Transverse colon (tissue), 4 donors: Measurements from ENCODE around the gene TNRC6A. TPM values are rescaled to one million over a fixed set of nuclear protein-coding genes. Genes with fewer than 3 reads are reported as not detected.

Experiments used
- DNase-seq: peaks from one replicate; pipeline ENCODE4 v3.0.0-alpha.2; 2019
- H3K27ac ChIP-seq, 4 donors: fragments of 200-600 bp; sonication (generic); 2 replicates each; pipeline ENCODE4 v1.5.1; 2016 to 2018; ENCODE audit warnings: inconsistent platforms in 4 of 4
- H3K27me3 ChIP-seq: fragments of 200-600 bp; sonication (generic); 2 replicates; pipeline ENCODE4 v1.5.1; 2017; ENCODE audit warnings: inconsistent platforms
- H3K36me3 ChIP-seq, 4 donors: fragments of 200-600 bp; sonication (generic); 2 replicates each; pipeline ENCODE4 v1.5.1; 2017 to 2019; ENCODE audit warnings: inconsistent platforms in 4 of 4
- H3K4me1 ChIP-seq, 4 donors: fragments of 200-600 bp; sonication (generic); 2 replicates each; pipeline ENCODE4 v1.5.1; 2017 to 2020; ENCODE audit warnings: inconsistent platforms in 4 of 4
- H3K4me3 ChIP-seq, 4 donors: fragments of 200-600 bp; sonication (generic); 1 replicate in 1 of 4; 2 replicates in 3 of 4; pipeline versions ENCODE4 v1.5.1 to v1.6.1; 2017 to 2019; ENCODE audit warnings: inconsistent platforms in 4 of 4
- H3K9me3 ChIP-seq, 2 donors: fragments of 200-600 bp; sonication (generic); 2 replicates each; pipeline ENCODE4 v1.5.1; 2017 to 2019; ENCODE audit warnings: inconsistent platforms in 2 of 2
- EP300 ChIP-seq: sonication (generic); formaldehyde crosslinking; IDR thresholded peaks from one replicate; pipeline ENCODE4 v1.6.1; 2017; ENCODE audit warnings: antibody characterized with exemption, low read depth
- POLR2A ChIP-seq: fragments of 450-650 bp; IDR thresholded peaks from one replicate; pipeline ENCODE4 v1.6.1; 2016; ENCODE audit warnings: antibody characterized with exemption, mild to moderate bottlenecking, moderate library complexity
- POLR2AphosphoS5 ChIP-seq, 3 donors: sonication (generic); formaldehyde crosslinking; IDR thresholded peaks; one replicate each; pipeline ENCODE4 v1.6.1; 2016; ENCODE audit warnings: antibody characterized with exemption in 3 of 3
- WGBS, 2 donors: methylation state at CpG; one replicate each; pipeline ENCODE4 v1.1.5; 2018; ENCODE audit warnings: low coverage in 1 of 2; 5-methylcytosine and 5-hydroxymethylcytosine counted together
- in situ Hi-C, 4 donors: fragments of 200-750 bp; cut with MboI; loops; one replicate each; pipeline versions ENCODE4 v1.15.0 to v1.15.1; 2017; ENCODE audit warnings: low sequenced_read_pairs in 3 of 4, low pct_ligation_motif_present in 1 of 4, low pct_unique_long_range_greater_than_20kb in 1 of 4
- intact Hi-C: fragments of 100-400 bp; cut with DNase I; formaldehyde crosslinking; loops from one replicate; pipeline ENCODE4 v1.15.1; 2023; ENCODE audit warnings: low total_unique reads
- total RNA-seq, 4 donors: library from RNA; depleted of rRNA; stranded (reverse); fragments of >200 nt; gene quantifications; one replicate each; pipeline ENCODE4 v1.1.0, GENCODE V29; 2016
- TF ChIP-seq, protein P1 (sequence below), 5 experiments: fragments of 200-600 bp in 3 of 5; fragments of 450-650 bp in 2 of 5; sonication (generic) in 3 of 5; IDR thresholded peaks; 1 replicate in 2 of 5; 2 replicates in 3 of 5; pipeline ENCODE4 v1.5.1; 2016 to 2017; ENCODE audit warnings: antibody characterized with exemption in 5 of 5, inconsistent platforms in 3 of 5, mild to moderate bottlenecking in 2 of 5, moderate library complexity in 1 of 5

Gene TNRC6A
- total RNA-seq, 4 donors from 2014 or later: 48.2 to 77.2 (median 54.8) TPM

GRCh38 chr16:24730914-24731313 lies 1.5 kb downstream of the TNRC6A start:
- H3K4me3 ChIP-seq: peak overlapping the region in 3 of 4 donors; percentile 81 to 95 (median 87)
- intact Hi-C loops: loop anchor here (10.0 kb wide), 1 partner anchor 84 kb away; no protein-coding TSS in a partner anchor
- peaks cover 3 to 56% (median 36%) of the 10 kb centered on the region in 4 donors for H3K4me1 ChIP-seq

DNA sequence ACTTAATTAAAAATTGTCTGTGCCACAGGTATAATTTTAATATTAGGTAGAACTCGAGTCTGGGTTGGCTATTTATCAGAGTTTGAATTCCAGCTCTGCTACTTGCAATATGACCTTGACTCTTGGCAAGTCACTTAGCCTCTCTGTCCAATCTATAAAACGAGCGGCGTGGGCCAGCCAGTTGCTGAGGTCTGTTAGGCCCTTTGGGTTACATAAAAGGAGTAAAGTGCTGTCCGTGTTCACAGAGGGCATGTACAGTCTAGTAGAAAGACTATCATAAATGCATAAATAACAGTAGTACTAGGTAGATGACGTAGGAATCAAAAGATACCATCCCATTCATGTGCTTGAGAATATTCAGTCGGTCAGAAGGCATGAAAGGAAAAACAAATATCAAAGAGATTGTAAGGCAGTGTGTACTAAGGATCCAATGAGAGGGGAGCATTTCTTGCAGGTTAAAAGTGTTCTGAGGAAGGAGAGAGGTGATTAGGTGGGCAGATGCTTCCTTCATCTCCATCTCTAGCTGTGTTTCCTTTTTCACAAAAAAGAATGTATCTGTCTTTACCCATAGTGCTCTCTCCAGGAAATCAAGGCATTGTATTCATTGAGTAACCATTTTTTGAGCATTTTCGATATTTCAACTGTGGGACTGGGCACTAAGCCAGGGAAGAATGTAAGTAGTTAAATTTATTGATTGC lies 2.4 kb downstream of the TNRC6A start:
- 56 to 65% methylated on average over 5 to 8 of the region's 8 CpGs for WGBS, 2 donors
- in situ Hi-C loops: no loop called here
- TF ChIP-seq, protein P1, sequence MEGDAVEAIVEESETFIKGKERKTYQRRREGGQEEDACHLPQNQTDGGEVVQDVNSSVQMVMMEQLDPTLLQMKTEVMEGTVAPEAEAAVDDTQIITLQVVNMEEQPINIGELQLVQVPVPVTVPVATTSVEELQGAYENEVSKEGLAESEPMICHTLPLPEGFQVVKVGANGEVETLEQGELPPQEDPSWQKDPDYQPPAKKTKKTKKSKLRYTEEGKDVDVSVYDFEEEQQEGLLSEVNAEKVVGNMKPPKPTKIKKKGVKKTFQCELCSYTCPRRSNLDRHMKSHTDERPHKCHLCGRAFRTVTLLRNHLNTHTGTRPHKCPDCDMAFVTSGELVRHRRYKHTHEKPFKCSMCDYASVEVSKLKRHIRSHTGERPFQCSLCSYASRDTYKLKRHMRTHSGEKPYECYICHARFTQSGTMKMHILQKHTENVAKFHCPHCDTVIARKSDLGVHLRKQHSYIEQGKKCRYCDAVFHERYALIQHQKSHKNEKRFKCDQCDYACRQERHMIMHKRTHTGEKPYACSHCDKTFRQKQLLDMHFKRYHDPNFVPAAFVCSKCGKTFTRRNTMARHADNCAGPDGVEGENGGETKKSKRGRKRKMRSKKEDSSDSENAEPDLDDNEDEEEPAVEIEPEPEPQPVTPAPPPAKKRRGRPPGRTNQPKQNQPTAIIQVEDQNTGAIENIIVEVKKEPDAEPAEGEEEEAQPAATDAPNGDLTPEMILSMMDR (IDR thresholded peaks at IDR 0.05): no peak
- TF ChIP-seq POLR2AphosphoS5 (IDR thresholded peaks at IDR 0.05) (no peak), EP300 (no peak), POLR2A (no peak)
- Histone ChIP-seq H3K36me3 (no peaks in the 10 kb centered on the region), H3K9me3 (no peaks in the 10 kb centered on the region), H3K27me3 (no peaks in the 10 kb centered on the region), H3K4me3 (peak overlapping the region in 1 of 4 donors; percentile 17), H3K4me1 (peaks cover 10 to 65% (median 43%) of the 10 kb centered on the region in 4 donors), H3K27ac (peak overlapping the region; percentile 95 to 97 (median 96))
- DNase-seq: no peak
- intact Hi-C loops: loop anchor here (10.0 kb wide), 1 partner anchor 83 kb away; no protein-coding TSS in a partner anchor

More at GRCh38 chr16:24730914-24731313, 1.5 kb downstream of the TNRC6A start:
- no peak for DNase-seq
- Histone ChIP-seq H3K9me3 (no peaks in the 10 kb centered on the region), H3K27ac (peak overlapping the region; percentile 95 to 97 (median 96)), H3K27me3 (no peaks in the 10 kb centered on the region), H3K36me3 (no peaks in the 10 kb centered on the region)
- 26 to 41% methylated on average over 6 of the region's 6 CpGs for WGBS, 2 donors
- in situ Hi-C loops: no loop called here
- TF ChIP-seq POLR2AphosphoS5 (IDR thresholded peaks at IDR 0.05) (no peak), POLR2A (no peak), EP300 (no peak)
- TF ChIP-seq, protein P1 (IDR thresholded peaks at IDR 0.05): no peak

DNA sequence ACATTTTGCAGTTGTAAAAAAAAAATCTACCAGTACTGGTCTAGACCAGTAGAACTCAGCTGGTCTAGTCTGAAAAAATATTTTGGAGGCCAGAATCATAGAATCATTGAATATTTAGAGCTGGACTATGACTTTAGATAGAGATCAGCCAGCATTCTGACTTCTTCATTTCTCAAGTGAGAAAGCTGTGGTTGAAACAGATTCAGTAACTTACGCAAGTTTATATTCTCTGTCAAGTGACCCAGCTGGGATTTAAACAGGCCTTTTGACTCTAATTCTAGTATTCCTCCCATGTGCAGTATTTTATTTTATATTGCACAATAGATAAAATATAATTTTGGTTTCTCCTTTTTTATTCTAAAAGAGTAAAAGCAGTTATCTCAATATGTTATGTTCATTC lies 4.9 kb downstream of the TNRC6A start:
- peaks cover 26 to 83% (median 59%) of the 10 kb centered on the region in 4 donors for H3K4me1 ChIP-seq
- H3K27me3 ChIP-seq: no peaks in the 10 kb centered on the region
- in situ Hi-C loops: no loop called here
- TF ChIP-seq POLR2A: no peak
- TF ChIP-seq POLR2AphosphoS5 (IDR thresholded peaks at IDR 0.05): no peak
- no peak for TF ChIP-seq EP300
- TF ChIP-seq, protein P1 (IDR thresholded peaks at IDR 0.05): no peak
- H3K36me3 ChIP-seq: no peaks in the 10 kb centered on the region
- intact Hi-C loops: loop anchor here (10.0 kb wide), 1 partner anchor 80 kb away; no protein-coding TSS in a partner anchor
- no peak overlapping the region for H3K4me3 ChIP-seq
- H3K9me3 ChIP-seq: no peaks in the 10 kb centered on the region
- no peak for DNase-seq
- H3K27ac ChIP-seq: peak overlapping the region; percentile 56 to 97 (median 80)
- 48 to 60% methylated on average over 1 of the region's 1 CpG for WGBS, 2 donors

GRCh38 chr16:24736758-24737157 lies 7.3 kb downstream of the TNRC6A start:
- TF ChIP-seq, protein P1 (IDR thresholded peaks at IDR 0.05): no peak
- TF ChIP-seq POLR2A (no peak), EP300 (no peak), POLR2AphosphoS5 (IDR thresholded peaks at IDR 0.05) (no peak)
- H3K27ac ChIP-seq: peak overlapping the region; percentile 52 to 65 (median 55)
- peaks cover 32 to 96% (median 61%) of the 10 kb centered on the region in 4 donors for H3K4me1 ChIP-seq
- no peaks in the 10 kb centered on the region for H3K27me3 ChIP-seq
- no peaks in the 10 kb centered on the region for H3K36me3 ChIP-seq
- no peaks in the 10 kb centered on the region for H3K9me3 ChIP-seq
- 38 to 50% methylated on average over 5 of the region's 5 CpGs for WGBS, 2 donors
- in situ Hi-C loops: no loop called here
- intact Hi-C loops: loop anchor here (10.0 kb wide), 1 partner anchor 78 kb away; no protein-coding TSS in a partner anchor
- DNase-seq: no peak
- H3K4me3 ChIP-seq: no peak overlapping the region
